IMR-90 (cell line): ENCODE measurements around the gene FAM171A1. TPM values are rescaled to one million over a fixed set of nuclear protein-coding genes. Genes with fewer than 3 reads are reported as not detected.

ENCODE experiments used
- ATAC-seq: fragments of 200-7000 bp; cut with Tn5 transposase; 2 replicates; pipeline ENCODE4 v1.9.1; 2020; ENCODE audit warnings: low read depth, mild to moderate bottlenecking, moderate library complexity
- BruUV-seq: library from RNA; stranded (reverse); fragments of 400-500 nt; replicated peaks from 2 replicates; lab custom pipeline; 2021; lab: Mats Ljungman, UMichigan
- CTCF ChIA-PET: fragments of 300-600 bp; formaldehyde crosslinking; extraction: SDS; loops from one replicate; lab custom pipeline; 2021; ENCODE audit warnings: antibody characterized with exemption; lab: Yijun Ruan, JAX
- POLR2A ChIA-PET: fragments of 300-600 bp; sonication (Branson Sonifier 250); formaldehyde crosslinking; loops from one replicate; lab custom pipeline; 2022; ENCODE audit warnings: antibody characterized with exemption; ENCODE audit not compliant: unreplicated experiment; lab: Charles Lee
- DNase-seq: peaks from one replicate; pipeline ENCODE4 v3.0.0; 2013
- H2AFZ ChIP-seq: replicated peaks from 2 replicates; pipeline ENCODE3; 2013; ENCODE audit warnings: low read length, mild to moderate bottlenecking; ENCODE audit not compliant: poor library complexity
- H2AK5ac ChIP-seq: 2 replicates; pipeline ENCODE4 v1.6.1; 2013; ENCODE audit warnings: low read depth, low read length, inconsistent platforms
- H2AK9ac ChIP-seq: replicated peaks from 2 replicates; pipeline ENCODE3; 2013; ENCODE audit warnings: mild to moderate bottlenecking, low read depth, low read length, moderate library complexity; ENCODE audit not compliant: poor library complexity
- H2BK120ac ChIP-seq: 2 replicates; pipeline ENCODE4 v1.6.1; 2013; ENCODE audit warnings: low read depth, low read length, inconsistent platforms
- H2BK15ac ChIP-seq: 3 replicates; pipeline ENCODE4 v1.6.1; 2013; ENCODE audit warnings: low read depth, low read length, inconsistent platforms
- H2BK20ac ChIP-seq: 2 replicates; pipeline ENCODE4 v1.6.1; 2013; ENCODE audit warnings: low read depth, mild to moderate bottlenecking, inconsistent platforms, low read length, moderate library complexity
- H2BK5ac ChIP-seq: 2 replicates; pipeline ENCODE4 v1.6.1; 2013; ENCODE audit warnings: mild to moderate bottlenecking, low read depth, low read length, inconsistent platforms; ENCODE audit not compliant: poor library complexity, severe bottlenecking
- H3K14ac ChIP-seq: replicated peaks from 2 replicates; pipeline ENCODE4 v1.6.1; 2013; ENCODE audit warnings: low read depth, low read length, inconsistent platforms
- H3K18ac ChIP-seq: 2 replicates; pipeline ENCODE4 v1.6.1; 2013; ENCODE audit warnings: low read depth, low read length, control low read depth
- H3K23ac ChIP-seq: 2 replicates; pipeline ENCODE4 v1.6.1; 2013; ENCODE audit warnings: low read depth, low read length, inconsistent platforms
- H3K27ac ChIP-seq: 2 replicates; pipeline ENCODE4 v1.5.1; 2013; ENCODE audit warnings: mild to moderate bottlenecking, control low read depth, low read length; ENCODE audit not compliant: insufficient read depth
- H3K27me3 ChIP-seq: 2 replicates; pipeline ENCODE4 v1.6.1; 2013; ENCODE audit warnings: low read length; ENCODE audit not compliant: control insufficient read depth, insufficient read depth
- H3K36me3 ChIP-seq: 2 replicates; pipeline ENCODE4 v1.6.1; 2013; ENCODE audit warnings: low read length, mixed read lengths; ENCODE audit not compliant: control insufficient read depth, insufficient read depth
- H3K4ac ChIP-seq: 2 replicates; pipeline ENCODE4 v1.6.1; 2013; ENCODE audit warnings: low read depth, low read length, inconsistent platforms
- H3K4me1 ChIP-seq: 2 replicates; pipeline ENCODE4 v1.6.1; 2013; ENCODE audit warnings: low read length, mixed read lengths; ENCODE audit not compliant: control insufficient read depth, insufficient read depth
- H3K4me2 ChIP-seq: 2 replicates; pipeline ENCODE4 v1.6.1; 2013; ENCODE audit warnings: low read depth, mild to moderate bottlenecking, control low read depth, low read length, moderate library complexity
- H3K4me3 ChIP-seq: 2 replicates; pipeline ENCODE4 v1.5.1; 2013; ENCODE audit warnings: low read depth, mild to moderate bottlenecking, control low read depth, low read length, moderate library complexity; ENCODE audit not compliant: insufficient read depth
- H3K56ac ChIP-seq: 2 replicates; pipeline ENCODE4 v1.6.1; 2013; ENCODE audit warnings: low read length, inconsistent platforms; ENCODE audit not compliant: insufficient read depth; ENCODE audit errors: extremely low read depth
- H3K79me1 ChIP-seq, 2 experiments: 2 replicates each; pipeline ENCODE4 v1.6.1; 2013; ENCODE audit warnings: low read length in 2 of 2, inconsistent platforms in 1 of 2, low read depth in 1 of 2
- H3K9ac ChIP-seq: 2 replicates; pipeline ENCODE4 v1.6.1; 2013; ENCODE audit warnings: low read depth, low read length, control low read depth
- H3K9me1 ChIP-seq: 2 replicates; pipeline ENCODE4 v1.6.1; 2013; ENCODE audit warnings: low read length, inconsistent platforms; ENCODE audit not compliant: insufficient read depth
- H3K9me3 ChIP-seq: 2 replicates; pipeline ENCODE4 v1.6.1; 2013; ENCODE audit warnings: low read length; ENCODE audit not compliant: control insufficient read depth, insufficient read depth
- H4K20me1 ChIP-seq: 2 replicates; pipeline ENCODE4 v1.6.1; 2013; ENCODE audit warnings: low read length, inconsistent platforms; ENCODE audit not compliant: insufficient read depth
- H4K5ac ChIP-seq: 2 replicates; pipeline ENCODE4 v1.6.1; 2013; ENCODE audit warnings: mild to moderate bottlenecking, low read depth, low read length, control low read depth
- H4K8ac ChIP-seq, 2 experiments: 2 replicates each; pipeline ENCODE4 v1.6.1; 2013; ENCODE audit warnings: low read depth in 2 of 2, low read length in 2 of 2, control low read depth in 1 of 2, inconsistent platforms in 1 of 2
- H4K91ac ChIP-seq: 2 replicates; pipeline ENCODE4 v1.6.1; 2013; ENCODE audit warnings: low read depth, low read length, inconsistent platforms; ENCODE audit not compliant: insufficient read depth
- BHLHE40 ChIP-seq: fragments of 150-350 bp; IDR thresholded peaks from 2 replicates; pipeline ENCODE4 v1.6.1; 2016; ENCODE audit warnings: mild to moderate bottlenecking, low read depth, low read length
- CEBPB ChIP-seq: IDR thresholded peaks from 2 replicates; pipeline ENCODE4 v1.6.1; 2012; ENCODE audit warnings: low read depth, low read length, improper control_type of control experiment
- CHD1 ChIP-seq: IDR thresholded peaks from 2 replicates; pipeline ENCODE4 v1.6.1; 2012; ENCODE audit warnings: low read depth, low read length, improper control_type of control experiment
- FOS ChIP-seq: fragments of 150-350 bp; IDR thresholded peaks from 2 replicates; pipeline ENCODE4 v1.6.1; 2016; ENCODE audit warnings: low read depth, low read length
- MAFK ChIP-seq: IDR thresholded peaks from 2 replicates; pipeline ENCODE4 v1.6.1; 2012; ENCODE audit warnings: low read depth, low read length, improper control_type of control experiment
- MAZ ChIP-seq: IDR thresholded peaks from 2 replicates; pipeline ENCODE4 v1.6.1; 2012; ENCODE audit warnings: low read depth, mild to moderate bottlenecking, low read length, improper control_type of control experiment, moderate library complexity, borderline replicate concordance
- MXI1 ChIP-seq: IDR thresholded peaks from 2 replicates; pipeline ENCODE4 v1.6.1; 2012; ENCODE audit warnings: low read depth, mild to moderate bottlenecking, low read length, moderate library complexity, borderline replicate concordance
- NFE2L2 ChIP-seq: fragments of 150-350 bp; IDR thresholded peaks from 2 replicates; pipeline ENCODE4 v1.6.1; 2016; ENCODE audit warnings: low read depth, mild to moderate bottlenecking, low read length
- POLR2A ChIP-seq: IDR thresholded peaks from 2 replicates; pipeline ENCODE4 v1.6.1; 2012; ENCODE audit warnings: mild to moderate bottlenecking, low read depth, low read length
- RAD21 ChIP-seq: IDR thresholded peaks from 2 replicates; pipeline ENCODE4 v1.6.1; 2012; ENCODE audit warnings: low read length, improper control_type of control experiment
- RCOR1 ChIP-seq: IDR thresholded peaks from 2 replicates; pipeline ENCODE4 v1.6.1; 2012; ENCODE audit warnings: mild to moderate bottlenecking, low read length, improper control_type of control experiment; ENCODE audit not compliant: insufficient replicate concordance
- WGBS, 2 experiments: methylation state at CpG; one replicate each; pipeline versions ENCODE4 v1.1.5 to v1.1.7; 2013; ENCODE audit warnings: missing lambda C conversion rate in 2 of 2; ENCODE audit not compliant: insufficient read length in 1 of 2; ENCODE audit errors: extremely low coverage in 2 of 2; 5-methylcytosine and 5-hydroxymethylcytosine counted together
- dilution Hi-C: fragments of 300-500 bp; cut with HindIII; formaldehyde crosslinking; loops from one replicate; pipeline ENCODE4 v1.14.3; 2018; ENCODE audit warnings: low sequenced_read_pairs; ENCODE audit not compliant: unreplicated experiment
- in situ Hi-C: fragments of 300-500 bp; cut with MboI; formaldehyde crosslinking; loops from 3 replicates; pipeline ENCODE4 v1.14.3; 2019; ENCODE audit warnings: low sequenced_read_pairs, inconsistent platforms, mixed read lengths
- intact Hi-C: fragments of 100-400 bp; cut with micrococcal nuclease; formaldehyde crosslinking; loops from 2 replicates; pipeline ENCODE4 v1.10.0; 2022
- polyA plus RNA-seq, 3 experiments: library from polyadenylated mRNA; depleted of rRNA; stranded (reverse); fragments of >200 nt; gene quantifications; 2 replicates each; pipeline ENCODE4 v1.2.3, GENCODE V29; 2012; ENCODE audit warnings: low replicate concordance in 1 of 3
- total RNA-seq: library from RNA; depleted of rRNA; stranded (reverse); fragments of >200 nt; gene quantifications from 2 replicates; pipeline ENCODE4 v1.2.3, GENCODE V29; 2012
- TF ChIP-seq, protein P1 (sequence below): conservative IDR thresholded peaks from 2 replicates; pipeline ENCODE4 v1.5.1; 2012; ENCODE audit warnings: mild to moderate bottlenecking, low read depth, low read length, improper control_type of control experiment
- TF ChIP-seq, protein P2 (sequence below): fragments of 150-350 bp; IDR thresholded peaks from 2 replicates; pipeline ENCODE4 v1.6.1; 2017; ENCODE audit warnings: mild to moderate bottlenecking, antibody characterized with exemption, low read length, low read depth

The FAM171A1 gene
- total and polyA plus RNA-seq, 2 of the 4 experiments (the other 2 are of a cell fraction) = 20.3 to 30.6 TPM

DNA sequence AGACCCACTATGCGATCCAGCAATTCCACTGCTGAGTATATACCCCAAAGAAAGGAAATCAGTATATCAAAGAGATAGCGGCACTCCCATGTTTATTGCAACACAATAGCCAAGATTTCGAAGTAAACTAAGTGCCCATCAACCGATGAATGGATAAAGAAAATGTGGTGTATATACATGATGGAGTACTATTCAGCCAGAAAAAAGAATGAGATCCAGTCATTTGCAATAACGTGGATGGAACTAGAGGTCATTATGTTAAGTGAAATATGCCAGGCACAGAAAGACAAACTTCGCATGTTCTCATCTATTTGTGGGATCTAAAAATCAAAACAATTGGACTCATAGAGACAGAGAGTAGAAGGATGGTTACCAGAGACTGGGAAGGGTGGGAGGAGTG, 195.5 kb downstream of the FAM171A1 start:
- H4K91ac ChIP-seq = no peak overlapping the region
- H2BK120ac ChIP-seq = no peak overlapping the region
- in situ Hi-C loops = no loop called here
- H3K56ac ChIP-seq = no peak overlapping the region
- DNase-seq (no peak), ATAC-seq (no peak)
- H2AK9ac ChIP-seq = no peak overlapping the region
- H3K23ac ChIP-seq = no peak overlapping the region
- H3K4ac ChIP-seq = no peak overlapping the region
- POLR2A ChIA-PET = no interaction called here
- TF ChIP-seq MAZ = no peak
- TF ChIP-seq CEBPB = no peak
- TF ChIP-seq, protein P1, sequence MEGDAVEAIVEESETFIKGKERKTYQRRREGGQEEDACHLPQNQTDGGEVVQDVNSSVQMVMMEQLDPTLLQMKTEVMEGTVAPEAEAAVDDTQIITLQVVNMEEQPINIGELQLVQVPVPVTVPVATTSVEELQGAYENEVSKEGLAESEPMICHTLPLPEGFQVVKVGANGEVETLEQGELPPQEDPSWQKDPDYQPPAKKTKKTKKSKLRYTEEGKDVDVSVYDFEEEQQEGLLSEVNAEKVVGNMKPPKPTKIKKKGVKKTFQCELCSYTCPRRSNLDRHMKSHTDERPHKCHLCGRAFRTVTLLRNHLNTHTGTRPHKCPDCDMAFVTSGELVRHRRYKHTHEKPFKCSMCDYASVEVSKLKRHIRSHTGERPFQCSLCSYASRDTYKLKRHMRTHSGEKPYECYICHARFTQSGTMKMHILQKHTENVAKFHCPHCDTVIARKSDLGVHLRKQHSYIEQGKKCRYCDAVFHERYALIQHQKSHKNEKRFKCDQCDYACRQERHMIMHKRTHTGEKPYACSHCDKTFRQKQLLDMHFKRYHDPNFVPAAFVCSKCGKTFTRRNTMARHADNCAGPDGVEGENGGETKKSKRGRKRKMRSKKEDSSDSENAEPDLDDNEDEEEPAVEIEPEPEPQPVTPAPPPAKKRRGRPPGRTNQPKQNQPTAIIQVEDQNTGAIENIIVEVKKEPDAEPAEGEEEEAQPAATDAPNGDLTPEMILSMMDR = no peak
- no peak for TF ChIP-seq POLR2A
- no peak for TF ChIP-seq MAFK
- TF ChIP-seq RAD21 = no peak
- TF ChIP-seq BHLHE40 = no peak
- TF ChIP-seq NFE2L2 = no peak
- no peak for TF ChIP-seq RCOR1
- TF ChIP-seq, protein P2, sequence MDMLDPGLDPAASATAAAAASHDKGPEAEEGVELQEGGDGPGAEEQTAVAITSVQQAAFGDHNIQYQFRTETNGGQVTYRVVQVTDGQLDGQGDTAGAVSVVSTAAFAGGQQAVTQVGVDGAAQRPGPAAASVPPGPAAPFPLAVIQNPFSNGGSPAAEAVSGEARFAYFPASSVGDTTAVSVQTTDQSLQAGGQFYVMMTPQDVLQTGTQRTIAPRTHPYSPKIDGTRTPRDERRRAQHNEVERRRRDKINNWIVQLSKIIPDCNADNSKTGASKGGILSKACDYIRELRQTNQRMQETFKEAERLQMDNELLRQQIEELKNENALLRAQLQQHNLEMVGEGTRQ = no peak
- no peak for TF ChIP-seq FOS
- no peak for TF ChIP-seq CHD1
- no peak for TF ChIP-seq MXI1
- H2BK5ac ChIP-seq = no peak overlapping the region
- H2BK15ac ChIP-seq = no peak overlapping the region
- H3K18ac ChIP-seq = no peak overlapping the region
- no peak overlapping the region for H2AK5ac ChIP-seq
- H3K27ac ChIP-seq = no peak overlapping the region
- no peaks in the 10 kb centered on the region for H3K9me1 ChIP-seq
- H4K5ac ChIP-seq = no peak overlapping the region
- intact Hi-C loops = no loop called here
- BruUV-seq = no TSS peak
- no peak overlapping the region for H2BK20ac ChIP-seq
- H3K36me3 ChIP-seq = no peaks in the 10 kb centered on the region
- CTCF ChIA-PET = no interaction called here
- H3K4me3 ChIP-seq = no peak overlapping the region
- H3K9ac ChIP-seq = no peak overlapping the region
- WGBS, 2 experiments = 89% methylated on average over 2 of the region's 6 CpGs; no CpG with 5 or more reads in 1 of the 2 experiments
- no peak overlapping the region for H3K4me2 ChIP-seq
- no peaks in the 10 kb centered on the region for H3K79me1 ChIP-seq
- no peaks in the 10 kb centered on the region for H3K27me3 ChIP-seq
- no peak overlapping the region for H2AFZ ChIP-seq
- no peaks in the 10 kb centered on the region for H4K20me1 ChIP-seq
- no peak overlapping the region for H4K8ac ChIP-seq
- no peaks in the 10 kb centered on the region for H3K4me1 ChIP-seq
- no peak overlapping the region for H3K14ac ChIP-seq
- dilution Hi-C loops = no loop called here
- H3K9me3 ChIP-seq = no peaks in the 10 kb centered on the region
